Measurements from ENCODE around the gene TTL. TPM values are rescaled to one million over a fixed set of nuclear protein-coding genes. Genes with fewer than 3 reads are reported as not detected.

TTL gene
- total RNA-seq, 1 experiment from 2014 or later, result 58.9 TPM

DNA sequence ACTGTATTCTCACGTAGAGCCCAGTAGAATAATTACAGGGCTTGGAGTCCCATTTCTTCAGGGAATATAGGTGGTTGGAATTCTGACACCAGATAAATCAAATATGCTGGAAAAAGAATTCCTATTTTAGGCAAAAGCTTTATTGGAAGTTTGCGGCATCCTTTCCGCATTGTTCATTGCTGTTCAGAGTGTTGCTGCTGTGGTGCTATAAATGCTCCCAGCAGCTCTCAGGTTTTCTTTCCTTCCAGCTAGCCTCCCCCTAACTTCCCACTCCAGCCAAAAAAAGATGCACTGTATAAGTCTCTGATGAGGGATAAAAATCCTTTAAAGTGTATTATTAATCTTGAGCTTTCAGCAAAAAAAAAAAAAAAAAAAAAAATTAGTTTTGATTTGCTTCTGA, 34.8 kb downstream of the TTL start:
- no peak overlapping the region for H3K23ac ChIP-seq (ENCODE audit: insufficient read length, low read depth, low read length)
- H3K36me3 Mint-ChIP-seq (ENCODE audit: insufficient read depth in 1 of 3, low read depth in 3 of 3), result peaks cover 36 to 63% (median 63%) of the 10 kb centered on the region in 3 experiments
- no peak overlapping the region for H3K27ac Mint-ChIP-seq

More for the DNA sequence above, 34.8 kb downstream of the TTL start:
- Histone ChIP-seq H4K20me1 (ENCODE audit: control insufficient read depth, insufficient read depth, insufficient read length) (no peaks in the 10 kb centered on the region), H2BK120ac (ENCODE audit: low read depth, low read length, poor library complexity, severe bottlenecking) (no peak overlapping the region), H3K4me1 (ENCODE audit: insufficient read depth, low read length) (no peaks in the 10 kb centered on the region), H3K4me2 (ENCODE audit: insufficient read depth, insufficient read length, low read length) (no peak overlapping the region), H3K27me3 (ENCODE audit: insufficient read depth, low read length) (no peaks in the 10 kb centered on the region), H3K4ac (ENCODE audit: low read depth, low read length) (no peak overlapping the region), H2BK20ac (ENCODE audit: low read depth, low read length, poor library complexity, severe bottlenecking) (no peak overlapping the region), H3K9ac (ENCODE audit: extremely low read depth, insufficient read length, low read length) (no peak overlapping the region), H3K14ac (ENCODE audit: insufficient read depth, low read length) (no peak overlapping the region), H3K56ac (ENCODE audit: insufficient read length, low read depth, low read length) (no peak overlapping the region), H4K5ac (ENCODE audit: insufficient read length, low read depth, low read length) (no peak overlapping the region), H3K18ac (ENCODE audit: insufficient read length, low read depth, low read length) (no peak overlapping the region), H3K23me2 (ENCODE audit: insufficient read length, low read depth, low read length, poor library complexity, severe bottlenecking) (no peaks in the 10 kb centered on the region), H4K91ac (ENCODE audit: insufficient read length, low read depth, low read length) (no peak overlapping the region), H2BK5ac (ENCODE audit: insufficient read length, low read length) (no peak overlapping the region), H3K27ac (ENCODE audit: insufficient read length, low read depth, low read length) (no peak overlapping the region), H3K79me2 (ENCODE audit: insufficient read depth, low read length) (no peaks in the 10 kb centered on the region), H2BK12ac (ENCODE audit: insufficient read length, low read depth, low read length) (no peak overlapping the region), H4K8ac (replicated peaks; ENCODE audit: insufficient read length, low read depth, low read length) (no peak overlapping the region), H3K9me3 (ENCODE audit: control insufficient read depth, low read depth, low read length) (no peaks in the 10 kb centered on the region), H2AFZ (ENCODE audit: low read length) (no peak overlapping the region), H3K79me1 (ENCODE audit: insufficient read depth, low read depth, low read length, poor library complexity, severe bottlenecking) (no peaks in the 10 kb centered on the region), H2AK5ac (ENCODE audit: insufficient read length, low read length) (no peak overlapping the region), H3T11ph (ENCODE audit: low read length) (no peak overlapping the region), H2BK15ac (ENCODE audit: low read depth, low read length) (no peak overlapping the region)
- WGBS (ENCODE audit: extremely low coverage, insufficient read length, low lambda C conversion rate), result no CpG with 5 or more reads among the region's 3 CpGs
- DNase-seq, result no peak
- Mint-ChIP-seq H3K9me3 (peaks cover 7 to 9% of the 10 kb centered on the region in 2 experiments; a peak in 2 of 5 replicates), H3K4me1 (no peaks in the 10 kb centered on the region), H3K4me3 (no peak overlapping the region), H3K27me3 (ENCODE audit: low read depth) (no peaks in the 10 kb centered on the region)
- no peak for TF ChIP-seq CTCF (conservative IDR thresholded peaks at IDR 0.05)

All from H9 (cell line).